Uterus (tissue), 2 donors: ENCODE data around the gene MFSD2A.

ENCODE experiments used
- CTCF ChIP-seq, 4 experiments: fragments of 200-600 bp in 2 of 4; fragments of 450-650 bp in 2 of 4; sonication (generic) in 2 of 4; IDR thresholded peaks; one replicate each; pipeline ENCODE4 v1.5.1; 2016 to 2019; ENCODE audit warnings: antibody characterized with exemption in 4 of 4, mild to moderate bottlenecking in 2 of 4, moderate library complexity in 1 of 4
- POLR2A ChIP-seq, 2 donors: fragments of 450-650 bp; IDR thresholded peaks; one replicate each; pipeline ENCODE4 v1.6.1; 2016; ENCODE audit warnings: antibody characterized with exemption in 2 of 2, mild to moderate bottlenecking in 1 of 2, moderate library complexity in 1 of 2

GRCh38 chr1:39944410-39945112 lies 10.4 kb upstream of the MFSD2A start:
- no peak for TF ChIP-seq CTCF (IDR thresholded peaks at IDR 0.05)
- no peak for TF ChIP-seq POLR2A (IDR thresholded peaks at IDR 0.05)
